Panc1 (cell line): ENCODE results near the gene TMEM131. TPM values are rescaled to one million over a fixed set of nuclear protein-coding genes. Genes with fewer than 3 reads are reported as not detected.

Source experiments
- ATAC-seq: fragments of 200-7000 bp; cut with Tn5 transposase; 2 replicates; pipeline ENCODE4 v1.9.1; 2020; ENCODE audit warnings: mild to moderate bottlenecking, moderate library complexity
- BruUV-seq: library from RNA; stranded (reverse); fragments of 400-500 nt; replicated peaks from 2 replicates; lab custom pipeline; 2021; lab: Mats Ljungman, UMichigan
- CTCF ChIA-PET: fragments of 300-600 bp; sonication (Branson Sonifier 250); formaldehyde crosslinking; loops from one replicate; lab custom pipeline; 2022; ENCODE audit warnings: antibody characterized with exemption; lab: Charles Lee
- POLR2A ChIA-PET: fragments of 300-600 bp; sonication (Branson Sonifier 250); formaldehyde crosslinking; loops from one replicate; lab custom pipeline; 2022; ENCODE audit warnings: antibody characterized with exemption; lab: Charles Lee
- DNase-seq: peaks from one replicate; pipeline ENCODE4 v3.0.0-alpha.2; 2010; ENCODE audit warnings: low read depth, low spot score
- H3K27ac ChIP-seq: 2 replicates; pipeline ENCODE4 v1.5.1; 2011; ENCODE audit warnings: mild to moderate bottlenecking, low read length, inconsistent platforms
- H3K27me3 ChIP-seq: fragments of 200-500 bp; sonication (Bioruptor generic); 2 replicates; pipeline ENCODE4 v1.6.0; 2014; ENCODE audit warnings: low read length, inconsistent platforms; ENCODE audit not compliant: control insufficient read depth, insufficient read depth
- H3K36me3 ChIP-seq: fragments of 200-500 bp; sonication (Bioruptor generic); 2 replicates; pipeline ENCODE4 v1.5.1; 2014; ENCODE audit warnings: inconsistent platforms, mild to moderate bottlenecking, low read length, moderate library complexity; ENCODE audit not compliant: control insufficient read depth, insufficient read depth
- H3K4me1 ChIP-seq: 2 replicates; pipeline ENCODE4 v1.5.1; 2011; ENCODE audit warnings: inconsistent platforms, mild to moderate bottlenecking, low read length, moderate library complexity; ENCODE audit not compliant: control insufficient read depth, insufficient read depth
- H3K4me3 ChIP-seq, 2 experiments: 2 replicates each; pipeline ENCODE4 v1.5.1; 2011 to 2012; ENCODE audit warnings: low read depth in 2 of 2, low read length in 2 of 2, mild to moderate bottlenecking in 2 of 2, inconsistent platforms in 1 of 2, moderate library complexity in 1 of 2
- H3K9me3 ChIP-seq: fragments of 200-500 bp; sonication (Bioruptor generic); 2 replicates; pipeline ENCODE4 v1.5.1; 2014; ENCODE audit warnings: low read depth, mild to moderate bottlenecking, inconsistent platforms, low read length, moderate library complexity; ENCODE audit not compliant: control insufficient read depth, insufficient read depth
- POLR2AphosphoS5 ChIP-seq: IDR thresholded peaks from 2 replicates; pipeline ENCODE4 v1.6.1; 2012; ENCODE audit warnings: mild to moderate bottlenecking, low read depth, low read length, moderate library complexity
- SIN3A ChIP-seq: IDR thresholded peaks from 2 replicates; pipeline ENCODE4 v1.6.1; 2012; ENCODE audit warnings: low read depth, mild to moderate bottlenecking, low read length, moderate library complexity, borderline replicate concordance; ENCODE audit not compliant: insufficient read depth
- TCF7L2 ChIP-seq: IDR thresholded peaks from 2 replicates; pipeline ENCODE4 v1.6.1; 2011; ENCODE audit warnings: mild to moderate bottlenecking, low read depth, low read length, inconsistent platforms
- in situ Hi-C: cut with HindIII; loops from 2 replicates; pipeline ENCODE4 v1.10.0; 2016; ENCODE audit warnings: low sequenced_read_pairs, low pct_unique_long_range_greater_than_20kb
- intact Hi-C: fragments of 100-400 bp; cut with micrococcal nuclease; formaldehyde crosslinking; loops from one replicate; pipeline ENCODE4 v1.10.0; 2022; ENCODE audit not compliant: unreplicated experiment
- total RNA-seq: library from RNA; stranded (reverse); gene quantifications from one replicate; pipeline ENCODE4 v1.2.1, GENCODE V29; 2021; ENCODE audit not compliant: unreplicated experiment
- TF ChIP-seq, protein P1 (sequence below): fragments of 450-650 bp; IDR thresholded peaks from 2 replicates; pipeline ENCODE4 v1.5.1; 2017; ENCODE audit warnings: mild to moderate bottlenecking
- TF ChIP-seq, protein P2 (sequence below), 2 experiments: IDR thresholded peaks; 2 replicates each; pipeline ENCODE4 v1.6.1; 2011 to 2012; ENCODE audit warnings: low read depth in 2 of 2, control low read depth in 1 of 2, low read length in 1 of 2, mild to moderate bottlenecking in 1 of 2, moderate library complexity in 1 of 2; ENCODE audit not compliant: insufficient read depth in 1 of 2

TMEM131 gene
- total RNA-seq, 1 experiment from 2014 or later: 43.4 TPM

GRCh38 chr2:97948926-97949325 lies 46.8 kb downstream of the TMEM131 start:
- ATAC-seq (no peak), DNase-seq (no peak)
- BruUV-seq: no TSS peak
- Histone ChIP-seq H3K4me1 (peaks cover 20% of the 10 kb centered on the region), H3K4me3 (no peak overlapping the region), H3K27me3 (no peaks in the 10 kb centered on the region), H3K36me3 (no peaks in the 10 kb centered on the region), H3K27ac (no peak overlapping the region), H3K9me3 (no peaks in the 10 kb centered on the region)
- in situ Hi-C loops (no loop called here), intact Hi-C loops (no loop called here)
- ChIA-PET POLR2A (no interaction called here), CTCF (no interaction called here)
- TF ChIP-seq, protein P1, sequence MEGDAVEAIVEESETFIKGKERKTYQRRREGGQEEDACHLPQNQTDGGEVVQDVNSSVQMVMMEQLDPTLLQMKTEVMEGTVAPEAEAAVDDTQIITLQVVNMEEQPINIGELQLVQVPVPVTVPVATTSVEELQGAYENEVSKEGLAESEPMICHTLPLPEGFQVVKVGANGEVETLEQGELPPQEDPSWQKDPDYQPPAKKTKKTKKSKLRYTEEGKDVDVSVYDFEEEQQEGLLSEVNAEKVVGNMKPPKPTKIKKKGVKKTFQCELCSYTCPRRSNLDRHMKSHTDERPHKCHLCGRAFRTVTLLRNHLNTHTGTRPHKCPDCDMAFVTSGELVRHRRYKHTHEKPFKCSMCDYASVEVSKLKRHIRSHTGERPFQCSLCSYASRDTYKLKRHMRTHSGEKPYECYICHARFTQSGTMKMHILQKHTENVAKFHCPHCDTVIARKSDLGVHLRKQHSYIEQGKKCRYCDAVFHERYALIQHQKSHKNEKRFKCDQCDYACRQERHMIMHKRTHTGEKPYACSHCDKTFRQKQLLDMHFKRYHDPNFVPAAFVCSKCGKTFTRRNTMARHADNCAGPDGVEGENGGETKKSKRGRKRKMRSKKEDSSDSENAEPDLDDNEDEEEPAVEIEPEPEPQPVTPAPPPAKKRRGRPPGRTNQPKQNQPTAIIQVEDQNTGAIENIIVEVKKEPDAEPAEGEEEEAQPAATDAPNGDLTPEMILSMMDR: no peak
- no peak for TF ChIP-seq POLR2AphosphoS5
- no peak for TF ChIP-seq SIN3A
- TF ChIP-seq, protein P2, sequence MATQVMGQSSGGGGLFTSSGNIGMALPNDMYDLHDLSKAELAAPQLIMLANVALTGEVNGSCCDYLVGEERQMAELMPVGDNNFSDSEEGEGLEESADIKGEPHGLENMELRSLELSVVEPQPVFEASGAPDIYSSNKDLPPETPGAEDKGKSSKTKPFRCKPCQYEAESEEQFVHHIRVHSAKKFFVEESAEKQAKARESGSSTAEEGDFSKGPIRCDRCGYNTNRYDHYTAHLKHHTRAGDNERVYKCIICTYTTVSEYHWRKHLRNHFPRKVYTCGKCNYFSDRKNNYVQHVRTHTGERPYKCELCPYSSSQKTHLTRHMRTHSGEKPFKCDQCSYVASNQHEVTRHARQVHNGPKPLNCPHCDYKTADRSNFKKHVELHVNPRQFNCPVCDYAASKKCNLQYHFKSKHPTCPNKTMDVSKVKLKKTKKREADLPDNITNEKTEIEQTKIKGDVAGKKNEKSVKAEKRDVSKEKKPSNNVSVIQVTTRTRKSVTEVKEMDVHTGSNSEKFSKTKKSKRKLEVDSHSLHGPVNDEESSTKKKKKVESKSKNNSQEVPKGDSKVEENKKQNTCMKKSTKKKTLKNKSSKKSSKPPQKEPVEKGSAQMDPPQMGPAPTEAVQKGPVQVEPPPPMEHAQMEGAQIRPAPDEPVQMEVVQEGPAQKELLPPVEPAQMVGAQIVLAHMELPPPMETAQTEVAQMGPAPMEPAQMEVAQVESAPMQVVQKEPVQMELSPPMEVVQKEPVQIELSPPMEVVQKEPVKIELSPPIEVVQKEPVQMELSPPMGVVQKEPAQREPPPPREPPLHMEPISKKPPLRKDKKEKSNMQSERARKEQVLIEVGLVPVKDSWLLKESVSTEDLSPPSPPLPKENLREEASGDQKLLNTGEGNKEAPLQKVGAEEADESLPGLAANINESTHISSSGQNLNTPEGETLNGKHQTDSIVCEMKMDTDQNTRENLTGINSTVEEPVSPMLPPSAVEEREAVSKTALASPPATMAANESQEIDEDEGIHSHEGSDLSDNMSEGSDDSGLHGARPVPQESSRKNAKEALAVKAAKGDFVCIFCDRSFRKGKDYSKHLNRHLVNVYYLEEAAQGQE (IDR thresholded peaks at IDR 0.05; ENCODE audit: insufficient read depth in 1 of 2, low read depth in 2 of 2, low read length in 1 of 2): no peak
- no peak for TF ChIP-seq TCF7L2

- intact Hi-C loops: no loop called here
- CTCF ChIA-PET: no interaction called here
- DNase-seq: no peak
- ATAC-seq: no peak
- in situ Hi-C loops: no loop called here
- Histone ChIP-seq H3K27ac (no peak overlapping the region), H3K4me1 (peaks cover 13% of the 10 kb centered on the region), H3K36me3 (no peaks in the 10 kb centered on the region), H3K9me3 (no peaks in the 10 kb centered on the region), H3K27me3 (no peaks in the 10 kb centered on the region), H3K4me3 (no peak overlapping the region)
- TF ChIP-seq SIN3A (no peak), TCF7L2 (no peak), POLR2AphosphoS5 (no peak)
- TF ChIP-seq, protein P2 (IDR thresholded peaks at IDR 0.05; ENCODE audit: insufficient read depth in 1 of 2, low read depth in 2 of 2, low read length in 1 of 2): no peak
- TF ChIP-seq, protein P1: no peak
- BruUV-seq: no TSS peak
- POLR2A ChIA-PET: no interaction called here
Observed at GRCh38 chr2:97945791-97946190, 50.0 kb downstream of the TMEM131 start.
